ENCODE data around the gene HGF.

Gene HGF

DNA sequence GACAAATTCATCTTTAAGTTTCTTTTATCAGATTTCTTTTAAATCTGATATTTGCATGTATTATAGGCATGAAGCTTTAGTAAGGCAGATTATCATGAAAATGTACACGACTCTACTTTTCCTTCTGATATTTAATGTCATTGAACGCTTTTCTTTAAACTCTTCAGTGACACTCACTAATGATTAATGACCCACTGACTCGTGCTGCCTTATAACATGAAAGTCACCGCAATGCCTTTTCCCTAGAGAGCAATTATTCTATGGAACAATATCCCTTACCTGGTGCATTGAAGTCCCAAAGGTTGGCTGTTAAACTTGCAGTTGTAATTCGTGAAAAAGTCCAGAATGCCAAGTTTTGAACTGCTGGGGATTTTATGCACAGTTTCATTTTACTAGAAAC, 33.4 kb upstream of the HGF start:
- TF ChIP-seq, protein P1, sequence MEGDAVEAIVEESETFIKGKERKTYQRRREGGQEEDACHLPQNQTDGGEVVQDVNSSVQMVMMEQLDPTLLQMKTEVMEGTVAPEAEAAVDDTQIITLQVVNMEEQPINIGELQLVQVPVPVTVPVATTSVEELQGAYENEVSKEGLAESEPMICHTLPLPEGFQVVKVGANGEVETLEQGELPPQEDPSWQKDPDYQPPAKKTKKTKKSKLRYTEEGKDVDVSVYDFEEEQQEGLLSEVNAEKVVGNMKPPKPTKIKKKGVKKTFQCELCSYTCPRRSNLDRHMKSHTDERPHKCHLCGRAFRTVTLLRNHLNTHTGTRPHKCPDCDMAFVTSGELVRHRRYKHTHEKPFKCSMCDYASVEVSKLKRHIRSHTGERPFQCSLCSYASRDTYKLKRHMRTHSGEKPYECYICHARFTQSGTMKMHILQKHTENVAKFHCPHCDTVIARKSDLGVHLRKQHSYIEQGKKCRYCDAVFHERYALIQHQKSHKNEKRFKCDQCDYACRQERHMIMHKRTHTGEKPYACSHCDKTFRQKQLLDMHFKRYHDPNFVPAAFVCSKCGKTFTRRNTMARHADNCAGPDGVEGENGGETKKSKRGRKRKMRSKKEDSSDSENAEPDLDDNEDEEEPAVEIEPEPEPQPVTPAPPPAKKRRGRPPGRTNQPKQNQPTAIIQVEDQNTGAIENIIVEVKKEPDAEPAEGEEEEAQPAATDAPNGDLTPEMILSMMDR (IDR thresholded peaks at IDR 0.05; ENCODE audit: unreplicated experiment in 3 of 3) = no peak
- Mint-ChIP-seq H3K27ac (no peak overlapping the region), H3K36me3 (ENCODE audit: low read depth) (no peaks in the 10 kb centered on the region), H3K4me3 (no peak overlapping the region), H3K9me3 (no peaks in the 10 kb centered on the region), H3K4me1 (peaks cover 5% of the 10 kb centered on the region), H3K27me3 (ENCODE audit: low read depth) (no peaks in the 10 kb centered on the region)

DNA sequence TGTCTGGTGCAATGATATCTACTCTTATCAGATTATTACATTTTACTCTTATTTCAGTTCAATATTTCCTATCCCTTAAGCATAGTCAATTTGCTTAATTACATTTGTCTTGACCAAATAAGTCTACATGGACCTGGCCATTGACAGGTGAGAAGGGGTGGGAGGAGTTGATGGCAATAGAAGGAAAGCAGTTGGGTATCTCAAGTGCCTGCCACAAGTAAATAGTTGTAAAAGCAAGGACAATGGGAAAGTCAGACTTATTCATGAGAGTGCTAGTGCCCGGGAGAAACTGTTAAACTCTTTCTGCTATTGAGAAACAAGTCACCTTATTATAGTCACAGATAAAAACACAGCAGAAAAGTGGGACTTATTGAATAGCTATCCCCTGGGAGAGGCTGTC, 32.4 kb upstream of the HGF start:
- no peak overlapping the region for H3K4me3 Mint-ChIP-seq
- no peak overlapping the region for H3K27ac Mint-ChIP-seq
- no peaks in the 10 kb centered on the region for H3K36me3 Mint-ChIP-seq (ENCODE audit: low read depth)
- H3K9me3 Mint-ChIP-seq = no peaks in the 10 kb centered on the region
- TF ChIP-seq, protein P1 (IDR thresholded peaks at IDR 0.05; ENCODE audit: unreplicated experiment in 3 of 3) = no peak
- peaks cover 5% of the 10 kb centered on the region for H3K4me1 Mint-ChIP-seq
- H3K27me3 Mint-ChIP-seq (ENCODE audit: low read depth) = no peaks in the 10 kb centered on the region

DNA sequence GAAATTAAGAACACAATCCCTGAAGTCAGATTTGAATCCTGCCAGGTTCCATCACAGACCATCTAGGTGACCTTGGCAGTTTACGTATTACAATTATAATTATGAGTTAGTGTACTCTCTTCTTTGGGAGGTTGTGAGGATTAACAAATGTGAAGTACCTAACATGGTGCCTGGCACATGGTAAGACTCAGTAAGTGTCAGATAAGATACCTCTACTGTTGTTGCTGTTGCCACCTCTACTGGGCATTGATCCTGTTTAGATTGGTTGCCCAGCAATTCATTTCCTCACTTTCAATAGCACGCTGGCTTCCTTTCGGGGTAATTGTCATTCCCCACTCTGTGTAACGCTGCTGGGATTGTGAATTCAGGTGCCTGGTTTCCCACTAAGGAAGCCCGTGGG, 31.7 kb upstream of the HGF start:
- H3K9me3 Mint-ChIP-seq = no peaks in the 10 kb centered on the region
- no peak overlapping the region for H3K4me3 Mint-ChIP-seq
- TF ChIP-seq, protein P1 (IDR thresholded peaks at IDR 0.05; ENCODE audit: unreplicated experiment in 3 of 3) = no peak
- H3K36me3 Mint-ChIP-seq (ENCODE audit: low read depth) = no peaks in the 10 kb centered on the region
- no peaks in the 10 kb centered on the region for H3K27me3 Mint-ChIP-seq (ENCODE audit: low read depth)
- H3K27ac Mint-ChIP-seq = no peak overlapping the region
- H3K4me1 Mint-ChIP-seq = peaks cover 7% of the 10 kb centered on the region

DNA sequence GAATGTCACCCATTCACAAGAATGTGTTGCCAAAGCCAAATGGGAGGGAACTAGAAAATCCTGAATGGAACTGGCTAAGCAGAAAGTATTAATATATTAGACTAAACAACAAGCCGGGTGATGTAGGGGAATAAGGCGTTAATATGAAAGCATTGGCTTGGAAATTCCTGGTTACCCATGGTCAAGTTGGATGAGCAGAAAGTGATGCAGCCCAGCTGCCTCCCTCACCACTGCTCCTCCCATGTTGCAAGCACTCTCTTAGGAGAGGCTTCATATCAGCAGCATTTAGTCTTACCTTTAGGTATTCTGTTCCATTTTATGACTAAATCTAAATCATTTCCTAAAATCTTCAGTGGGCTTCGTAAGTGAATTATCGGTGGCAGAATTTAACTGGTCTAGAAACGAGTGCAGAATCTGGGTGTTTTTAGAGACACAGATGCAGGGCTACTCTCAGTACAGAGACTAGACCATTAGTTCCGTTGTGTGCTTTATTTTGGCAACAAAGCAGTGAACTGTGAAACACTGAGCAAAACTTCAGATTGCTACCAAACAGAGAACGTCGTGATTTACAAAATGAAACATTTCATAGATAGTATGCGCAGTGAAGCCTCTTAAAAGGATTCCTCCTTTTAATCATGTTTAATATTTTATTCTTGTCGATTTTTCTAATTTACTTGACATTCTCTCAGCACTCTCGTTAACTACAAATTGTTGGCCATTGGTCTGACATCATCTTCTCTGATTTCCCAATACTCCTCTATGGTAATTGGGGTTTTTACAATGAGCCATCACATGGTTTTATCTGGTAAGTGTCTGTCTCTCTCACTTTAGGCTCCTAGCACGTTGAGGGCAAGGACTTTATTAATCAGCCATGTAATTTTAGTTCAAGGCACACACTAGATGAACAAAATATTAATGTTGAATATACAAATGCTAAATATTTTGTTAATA, 22.0 kb upstream of the HGF start:
- TF ChIP-seq, protein P1 (IDR thresholded peaks at IDR 0.05; ENCODE audit: unreplicated experiment in 3 of 3) = no peak

DNA sequence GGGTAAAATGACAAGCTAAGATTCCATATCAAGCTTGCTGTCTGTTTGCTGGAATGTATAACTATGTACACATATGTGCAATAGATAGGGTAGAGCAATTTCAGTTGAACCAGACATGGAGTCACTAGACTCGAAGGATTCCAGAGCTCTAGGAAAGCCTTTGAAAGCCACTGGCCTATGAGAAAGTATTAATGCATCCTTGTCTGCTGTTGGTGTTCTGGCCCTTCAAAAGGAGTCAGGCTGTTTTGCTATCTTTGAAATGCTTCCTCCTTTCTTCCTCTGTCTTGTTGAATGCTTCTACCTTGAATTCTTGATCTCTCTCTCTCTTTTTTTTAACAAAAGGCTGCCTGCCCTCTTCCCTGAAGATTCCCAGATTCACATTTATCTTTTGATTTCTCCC, 20.8 kb upstream of the HGF start:
- Mint-ChIP-seq H3K4me3 (no peak overlapping the region), H3K27me3 (ENCODE audit: low read depth) (no peaks in the 10 kb centered on the region), H3K4me1 (no peaks in the 10 kb centered on the region), H3K9me3 (peaks cover 3% of the 10 kb centered on the region), H3K36me3 (ENCODE audit: low read depth) (no peaks in the 10 kb centered on the region), H3K27ac (no peak overlapping the region)
- TF ChIP-seq, protein P1 (IDR thresholded peaks at IDR 0.05; ENCODE audit: unreplicated experiment in 3 of 3) = no peak

More for the DNA sequence above, 22.0 kb upstream of the HGF start:
- Mint-ChIP-seq H3K36me3 (ENCODE audit: low read depth) (no peaks in the 10 kb centered on the region), H3K27ac (no peak overlapping the region), H3K4me1 (peaks cover 3% of the 10 kb centered on the region), H3K27me3 (ENCODE audit: low read depth) (no peaks in the 10 kb centered on the region), H3K9me3 (peaks cover 3% of the 10 kb centered on the region), H3K4me3 (no peak overlapping the region)

DNA sequence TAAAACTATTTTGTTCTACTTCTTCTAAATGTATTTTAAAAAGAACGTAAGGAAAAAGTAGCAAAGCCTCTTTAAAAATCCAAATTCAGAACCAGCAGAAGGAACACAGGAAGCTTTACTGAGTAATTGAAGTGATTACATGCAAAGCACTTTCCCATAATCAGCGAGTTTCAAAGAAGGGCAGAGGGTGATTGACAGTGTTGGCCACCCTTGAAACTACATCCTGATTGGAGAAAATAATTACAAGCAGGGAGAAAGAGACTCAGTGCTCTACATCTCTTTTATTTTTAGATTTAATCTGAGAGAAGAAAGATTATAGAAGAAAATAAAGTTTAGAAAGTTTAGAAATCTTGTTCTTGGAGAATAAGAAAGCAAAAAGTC, 20.3 kb upstream of the HGF start:
- peaks cover 3% of the 10 kb centered on the region for H3K9me3 Mint-ChIP-seq
- no peak overlapping the region for H3K27ac Mint-ChIP-seq
- no peaks in the 10 kb centered on the region for H3K27me3 Mint-ChIP-seq (ENCODE audit: low read depth)

More for the DNA sequence above, 20.3 kb upstream of the HGF start:
- Mint-ChIP-seq H3K36me3 (ENCODE audit: low read depth) (no peaks in the 10 kb centered on the region), H3K4me1 (no peaks in the 10 kb centered on the region), H3K4me3 (no peak overlapping the region)
- TF ChIP-seq, protein P1 (IDR thresholded peaks at IDR 0.05; ENCODE audit: unreplicated experiment in 3 of 3) = no peak
